ENCODE measurements around the gene SLC6A18.

DNA sequence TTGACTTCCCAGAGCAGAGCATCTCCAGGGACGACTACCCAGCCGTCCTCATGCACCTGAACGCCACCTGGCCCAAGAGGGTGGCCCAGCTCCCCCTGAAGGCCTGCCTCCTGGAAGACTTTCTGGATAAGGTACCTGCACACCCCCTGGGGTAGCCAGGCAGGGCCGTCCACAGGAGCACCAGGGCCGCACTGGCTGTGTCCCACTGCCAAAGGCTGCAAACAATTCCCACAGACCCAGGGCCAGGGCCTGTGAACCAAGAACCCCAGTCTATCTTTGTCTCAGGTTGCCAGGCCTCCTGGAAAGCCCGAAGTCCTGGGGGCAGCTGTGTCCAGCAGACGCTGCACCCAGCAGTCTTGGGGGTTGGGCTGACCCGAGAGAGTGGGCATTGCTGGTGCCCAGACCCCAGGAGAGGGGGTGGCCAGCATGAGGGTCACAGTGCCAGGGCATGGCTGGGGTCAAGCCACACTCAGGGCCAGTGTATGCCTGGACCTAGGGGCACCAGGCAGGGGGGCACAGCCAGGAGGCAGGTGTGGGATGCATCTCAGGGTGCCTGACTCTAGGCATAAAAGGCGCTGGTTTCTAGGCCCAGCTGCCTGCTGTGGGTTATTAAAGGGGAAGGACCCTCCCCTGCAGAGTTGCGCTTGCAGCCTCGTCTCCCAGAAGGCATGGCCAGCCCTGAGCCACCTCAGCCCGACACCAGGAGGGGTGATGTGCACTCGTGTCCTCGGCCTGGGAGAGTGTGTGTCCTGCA is 17.7 kb downstream of the SLC6A18 start:
- TF ChIP-seq, protein P1, sequence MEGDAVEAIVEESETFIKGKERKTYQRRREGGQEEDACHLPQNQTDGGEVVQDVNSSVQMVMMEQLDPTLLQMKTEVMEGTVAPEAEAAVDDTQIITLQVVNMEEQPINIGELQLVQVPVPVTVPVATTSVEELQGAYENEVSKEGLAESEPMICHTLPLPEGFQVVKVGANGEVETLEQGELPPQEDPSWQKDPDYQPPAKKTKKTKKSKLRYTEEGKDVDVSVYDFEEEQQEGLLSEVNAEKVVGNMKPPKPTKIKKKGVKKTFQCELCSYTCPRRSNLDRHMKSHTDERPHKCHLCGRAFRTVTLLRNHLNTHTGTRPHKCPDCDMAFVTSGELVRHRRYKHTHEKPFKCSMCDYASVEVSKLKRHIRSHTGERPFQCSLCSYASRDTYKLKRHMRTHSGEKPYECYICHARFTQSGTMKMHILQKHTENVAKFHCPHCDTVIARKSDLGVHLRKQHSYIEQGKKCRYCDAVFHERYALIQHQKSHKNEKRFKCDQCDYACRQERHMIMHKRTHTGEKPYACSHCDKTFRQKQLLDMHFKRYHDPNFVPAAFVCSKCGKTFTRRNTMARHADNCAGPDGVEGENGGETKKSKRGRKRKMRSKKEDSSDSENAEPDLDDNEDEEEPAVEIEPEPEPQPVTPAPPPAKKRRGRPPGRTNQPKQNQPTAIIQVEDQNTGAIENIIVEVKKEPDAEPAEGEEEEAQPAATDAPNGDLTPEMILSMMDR (IDR thresholded peaks at IDR 0.05): no peak
- TF ChIP-seq POLR2A (IDR thresholded peaks at IDR 0.05): no peak

Data from thyroid gland (tissue), 4 donors.